HEK293 (cell line): ENCODE measurements around the gene SLC28A1.

Source experiments
- CTCF ChIA-PET: fragments of 350-600 bp; formaldehyde crosslinking; extraction: SDS; loops from one replicate; lab custom pipeline; 2021; ENCODE audit warnings: antibody characterized with exemption; lab: Yijun Ruan, JAX
- POLR2A ChIA-PET: fragments of 300-600 bp; formaldehyde crosslinking; extraction: SDS; loops from one replicate; lab custom pipeline; 2020; ENCODE audit warnings: antibody characterized with exemption, inconsistent platforms; lab: Yijun Ruan, JAX
- H3K27ac ChIP-seq: fragments of 200-500 bp; sonication (Bioruptor generic); 2 replicates; pipeline ENCODE4 v1.5.1; 2014; ENCODE audit warnings: low read depth, low read length, control low read depth, inconsistent platforms; ENCODE audit errors: extremely low read depth
- H3K36me3 ChIP-seq, 2 experiments: fragments of 200-500 bp in 1 of 2; sonication (Bioruptor generic) in 1 of 2; 1 replicate in 1 of 2; 2 replicates in 1 of 2; pipeline ENCODE4 v1.5.1; 2014 to 2017; ENCODE audit warnings: inconsistent platforms in 2 of 2, low read length in 2 of 2; ENCODE audit not compliant: control insufficient read depth in 2 of 2, insufficient read depth in 1 of 2
- H3K4me1 ChIP-seq: fragments of 200-500 bp; sonication (Bioruptor generic); 2 replicates; pipeline ENCODE4 v1.5.1; 2014; ENCODE audit warnings: mild to moderate bottlenecking, low read length, inconsistent platforms; ENCODE audit not compliant: control insufficient read depth, insufficient read depth
- H3K4me3 ChIP-seq: 2 replicates; pipeline ENCODE4 v1.5.1; 2011; ENCODE audit warnings: low read depth, mild to moderate bottlenecking, control low read depth, low read length, moderate library complexity
- H3K9me3 ChIP-seq: fragments of 200-500 bp; sonication (Bioruptor generic); 2 replicates; pipeline ENCODE4 v1.5.1; 2014; ENCODE audit warnings: low read depth, low read length, inconsistent platforms; ENCODE audit not compliant: control insufficient read depth, insufficient read depth
- BCL11A ChIP-seq: fragments of 450-650 bp; formaldehyde crosslinking; IDR thresholded peaks from 2 replicates; pipeline ENCODE4 v1.5.1; 2016; ENCODE audit warnings: low read depth, missing biosample characterization, missing genetic modification characterization
- BCL11B ChIP-seq: fragments of 450-650 bp; formaldehyde crosslinking; IDR thresholded peaks from 2 replicates; pipeline ENCODE4 v1.5.1; 2016; ENCODE audit warnings: low read depth, missing biosample characterization, missing genetic modification characterization
- GFI1B ChIP-seq: fragments of 450-650 bp; formaldehyde crosslinking; IDR thresholded peaks from 2 replicates; pipeline ENCODE4 v1.5.1; 2016; ENCODE audit warnings: missing biosample characterization, missing genetic modification characterization
- KLF9 ChIP-seq: fragments of 450-650 bp; formaldehyde crosslinking; IDR thresholded peaks from 2 replicates; pipeline ENCODE4 v1.5.1; 2016; ENCODE audit warnings: missing biosample characterization, missing genetic modification characterization, low read depth
- MEIS1 ChIP-seq: sonication (generic); formaldehyde crosslinking; IDR thresholded peaks from 2 replicates; pipeline ENCODE4 v1.8.1; 2022; ENCODE audit warnings: missing genetic modification reagents, mild to moderate bottlenecking, borderline replicate concordance
- TRIM28 ChIP-seq: IDR thresholded peaks from 2 replicates; pipeline ENCODE4 v1.6.1; 2011; ENCODE audit warnings: low read length, control low read depth, borderline replicate concordance
- ZBTB20 ChIP-seq: fragments of 450-650 bp; formaldehyde crosslinking; IDR thresholded peaks from 2 replicates; pipeline ENCODE4 v1.5.1; 2016; ENCODE audit warnings: missing biosample characterization, missing genetic modification characterization
- ZFHX2 ChIP-seq: fragments of 450-650 bp; formaldehyde crosslinking; conservative IDR thresholded peaks from 2 replicates; pipeline ENCODE4 v1.5.1; 2016; ENCODE audit warnings: missing biosample characterization, missing genetic modification characterization
- ZNF174 ChIP-seq: fragments of 450-650 bp; formaldehyde crosslinking; IDR thresholded peaks from 2 replicates; pipeline ENCODE4 v1.5.0; 2017; ENCODE audit warnings: missing biosample characterization, mild to moderate bottlenecking, missing genetic modification characterization
- ZNF184 ChIP-seq: fragments of 450-650 bp; IDR thresholded peaks from 2 replicates; pipeline ENCODE4 v1.5.1; 2018; ENCODE audit warnings: missing biosample characterization, mild to moderate bottlenecking, missing genetic modification characterization
- ZNF2 ChIP-seq: fragments of 450-650 bp; formaldehyde crosslinking; IDR thresholded peaks from 2 replicates; pipeline ENCODE4 v1.5.1; 2016; ENCODE audit warnings: missing biosample characterization, missing genetic modification characterization
- ZNF223 ChIP-seq: fragments of 450-650 bp; formaldehyde crosslinking; IDR thresholded peaks from 2 replicates; pipeline ENCODE4 v1.5.1; 2016; ENCODE audit warnings: missing biosample characterization, missing genetic modification characterization
- ZNF292 ChIP-seq: fragments of 450-650 bp; formaldehyde crosslinking; IDR thresholded peaks from 2 replicates; pipeline ENCODE4 v1.5.1; 2016; ENCODE audit warnings: low read depth, missing biosample characterization, missing genetic modification characterization, borderline replicate concordance
- ZNF37A ChIP-seq: fragments of 450-650 bp; IDR thresholded peaks from 2 replicates; pipeline ENCODE4 v1.5.1; 2018; ENCODE audit warnings: missing biosample characterization, missing genetic modification characterization
- ZNF514 ChIP-seq: fragments of 450-650 bp; formaldehyde crosslinking; IDR thresholded peaks from 2 replicates; pipeline ENCODE4 v1.5.1; 2016; ENCODE audit warnings: missing biosample characterization, missing genetic modification characterization
- ZNF558 ChIP-seq: fragments of 450-650 bp; formaldehyde crosslinking; IDR thresholded peaks from 2 replicates; pipeline ENCODE4 v1.5.1; 2016; ENCODE audit warnings: missing biosample characterization, missing genetic modification characterization
- ZNF596 ChIP-seq: fragments of 450-650 bp; IDR thresholded peaks from 2 replicates; pipeline ENCODE4 v1.5.0; 2018; ENCODE audit warnings: missing biosample characterization, mild to moderate bottlenecking, missing genetic modification characterization, moderate library complexity
- ZNF621 ChIP-seq: fragments of 450-650 bp; formaldehyde crosslinking; IDR thresholded peaks from 2 replicates; pipeline ENCODE4 v1.5.1; 2017; ENCODE audit warnings: missing biosample characterization, missing genetic modification characterization
- ZNF629 ChIP-seq: fragments of 450-650 bp; formaldehyde crosslinking; IDR thresholded peaks from 2 replicates; pipeline ENCODE4 v1.5.1; 2017; ENCODE audit warnings: missing biosample characterization, missing genetic modification characterization
- ZNF654 ChIP-seq: fragments of 450-650 bp; formaldehyde crosslinking; IDR thresholded peaks from 2 replicates; pipeline ENCODE4 v1.5.1; 2016; ENCODE audit warnings: low read depth, missing biosample characterization, missing genetic modification characterization
- ZNF660 ChIP-seq: fragments of 450-650 bp; IDR thresholded peaks from 2 replicates; pipeline ENCODE4 v1.5.1; 2018; ENCODE audit warnings: missing biosample characterization, mild to moderate bottlenecking, missing genetic modification characterization
- ZNF747 ChIP-seq: fragments of 450-650 bp; formaldehyde crosslinking; IDR thresholded peaks from 2 replicates; pipeline ENCODE4 v1.5.1; 2016; ENCODE audit warnings: missing biosample characterization, missing genetic modification characterization
- TF ChIP-seq, protein P1 (sequence below): fragments of 450-650 bp; formaldehyde crosslinking; IDR thresholded peaks from 2 replicates; pipeline ENCODE4 v1.5.1; 2016; ENCODE audit warnings: missing biosample characterization, missing genetic modification characterization
- TF ChIP-seq, protein P2 (sequence below): fragments of 450-650 bp; formaldehyde crosslinking; IDR thresholded peaks from 2 replicates; pipeline ENCODE4 v1.5.1; 2016; ENCODE audit warnings: missing biosample characterization, missing genetic modification characterization
- TF ChIP-seq, protein P3 (sequence below): fragments of 450-650 bp; IDR thresholded peaks from 2 replicates; pipeline ENCODE4 v1.5.1; 2018; ENCODE audit warnings: missing biosample characterization, missing genetic modification characterization
- TF ChIP-seq, protein P4 (sequence below): fragments of 450-650 bp; formaldehyde crosslinking; IDR thresholded peaks from 2 replicates; pipeline ENCODE4; 2016; ENCODE audit warnings: missing biosample characterization, missing genetic modification characterization

The SLC28A1 gene

DNA sequence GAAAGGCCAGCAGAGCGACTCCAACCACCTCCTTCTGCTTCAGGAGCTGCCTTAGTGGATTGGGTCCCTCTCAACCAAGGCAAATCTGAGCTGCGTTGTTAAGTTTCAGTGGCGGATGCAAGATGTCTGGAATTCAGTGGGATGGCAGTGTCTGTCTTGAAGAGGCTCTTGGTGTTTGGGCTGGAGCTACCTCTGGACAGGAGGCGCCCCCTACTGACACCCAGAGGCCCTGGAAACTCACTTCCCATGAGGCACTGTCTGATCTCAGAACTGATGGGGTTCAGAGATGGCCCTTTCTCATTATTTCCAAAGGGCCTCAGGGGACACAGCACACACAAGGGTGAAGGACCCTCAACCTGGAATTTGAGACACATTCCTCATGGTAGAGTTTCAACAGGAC, 6.0 kb upstream of the SLC28A1 start:
- ChIA-PET POLR2A (interaction anchor here (0.6 to 0.8 kb wide), 2 partner anchors 56 to 224 kb away, joined by 3 read pairs; partner anchors contain the start of gene WDR73), CTCF (interaction anchor here (0.6 to 3.4 kb wide), 21 partner anchors 9 to 293 kb away, joined by 3 to 20 read pairs (median 5); partner anchors contain the start of gene WDR73)
- H3K36me3 ChIP-seq, result no peaks in the 10 kb centered on the region
- H3K4me1 ChIP-seq, result no peaks in the 10 kb centered on the region
- TF ChIP-seq MEIS1 (CRISPR knock-in tag), result no peak
- TF ChIP-seq BCL11A (tag by site-specific recombination), result no peak
- TF ChIP-seq ZNF596 (tag by site-specific recombination), result no peak
- no peak for TF ChIP-seq ZFHX2 (tag by site-specific recombination)
- 0 out of 2 replicates have a peak, but pooled peaks have one; percentile 20 for TF ChIP-seq ZNF660 (tag by site-specific recombination)
- TF ChIP-seq, protein P1, sequence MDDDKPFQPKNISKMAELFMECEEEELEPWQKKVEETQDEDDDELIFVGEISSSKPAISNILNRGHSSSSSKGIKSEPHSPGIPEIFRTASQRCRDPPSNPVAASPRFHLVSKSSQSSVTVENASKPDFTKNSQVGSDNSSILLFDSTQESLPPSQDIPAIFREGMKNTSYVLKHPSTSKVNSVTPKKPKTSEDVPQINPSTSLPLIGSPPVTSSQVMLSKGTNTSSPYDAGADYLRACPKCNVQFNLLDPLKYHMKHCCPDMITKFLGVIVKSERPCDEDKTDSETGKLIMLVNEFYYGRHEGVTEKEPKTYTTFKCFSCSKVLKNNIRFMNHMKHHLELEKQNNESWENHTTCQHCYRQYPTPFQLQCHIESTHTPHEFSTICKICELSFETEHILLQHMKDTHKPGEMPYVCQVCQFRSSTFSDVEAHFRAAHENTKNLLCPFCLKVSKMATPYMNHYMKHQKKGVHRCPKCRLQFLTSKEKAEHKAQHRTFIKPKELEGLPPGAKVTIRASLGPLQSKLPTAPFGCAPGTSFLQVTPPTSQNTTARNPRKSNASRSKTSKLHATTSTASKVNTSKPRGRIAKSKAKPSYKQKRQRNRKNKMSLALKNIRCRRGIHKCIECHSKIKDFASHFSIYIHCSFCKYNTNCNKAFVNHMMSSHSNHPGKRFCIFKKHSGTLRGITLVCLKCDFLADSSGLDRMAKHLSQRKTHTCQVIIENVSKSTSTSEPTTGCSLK (tag by site-specific recombination), result no peak
- no peak for TF ChIP-seq ZNF184 (tag by site-specific recombination)
- no peak for TF ChIP-seq ZBTB20
- TF ChIP-seq ZNF558 (tag by site-specific recombination), result no peak
- TF ChIP-seq, protein P2, sequence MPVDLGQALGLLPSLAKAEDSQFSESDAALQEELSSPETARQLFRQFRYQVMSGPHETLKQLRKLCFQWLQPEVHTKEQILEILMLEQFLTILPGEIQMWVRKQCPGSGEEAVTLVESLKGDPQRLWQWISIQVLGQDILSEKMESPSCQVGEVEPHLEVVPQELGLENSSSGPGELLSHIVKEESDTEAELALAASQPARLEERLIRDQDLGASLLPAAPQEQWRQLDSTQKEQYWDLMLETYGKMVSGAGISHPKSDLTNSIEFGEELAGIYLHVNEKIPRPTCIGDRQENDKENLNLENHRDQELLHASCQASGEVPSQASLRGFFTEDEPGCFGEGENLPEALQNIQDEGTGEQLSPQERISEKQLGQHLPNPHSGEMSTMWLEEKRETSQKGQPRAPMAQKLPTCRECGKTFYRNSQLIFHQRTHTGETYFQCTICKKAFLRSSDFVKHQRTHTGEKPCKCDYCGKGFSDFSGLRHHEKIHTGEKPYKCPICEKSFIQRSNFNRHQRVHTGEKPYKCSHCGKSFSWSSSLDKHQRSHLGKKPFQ, result no peak
- no peak for TF ChIP-seq ZNF747 (tag by site-specific recombination)
- TF ChIP-seq, protein P3, sequence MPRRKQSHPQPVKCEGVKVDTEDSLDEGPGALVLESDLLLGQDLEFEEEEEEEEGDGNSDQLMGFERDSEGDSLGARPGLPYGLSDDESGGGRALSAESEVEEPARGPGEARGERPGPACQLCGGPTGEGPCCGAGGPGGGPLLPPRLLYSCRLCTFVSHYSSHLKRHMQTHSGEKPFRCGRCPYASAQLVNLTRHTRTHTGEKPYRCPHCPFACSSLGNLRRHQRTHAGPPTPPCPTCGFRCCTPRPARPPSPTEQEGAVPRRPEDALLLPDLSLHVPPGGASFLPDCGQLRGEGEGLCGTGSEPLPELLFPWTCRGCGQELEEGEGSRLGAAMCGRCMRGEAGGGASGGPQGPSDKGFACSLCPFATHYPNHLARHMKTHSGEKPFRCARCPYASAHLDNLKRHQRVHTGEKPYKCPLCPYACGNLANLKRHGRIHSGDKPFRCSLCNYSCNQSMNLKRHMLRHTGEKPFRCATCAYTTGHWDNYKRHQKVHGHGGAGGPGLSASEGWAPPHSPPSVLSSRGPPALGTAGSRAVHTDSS (tag by site-specific recombination), result no peak
- TF ChIP-seq ZNF629 (tag by site-specific recombination), result no peak
- TF ChIP-seq ZNF621, result no peak
- TF ChIP-seq ZNF292, result no peak
- no peak for TF ChIP-seq ZNF37A
- peak; percentile 87 for TF ChIP-seq ZNF2 (tag by site-specific recombination)
- TF ChIP-seq KLF9 (tag by site-specific recombination), result no peak
- no peak for TF ChIP-seq BCL11B (tag by site-specific recombination)
- no peak for TF ChIP-seq ZNF514 (tag by site-specific recombination)
- TF ChIP-seq ZNF654 (tag by site-specific recombination), result peak; percentile 73
- TF ChIP-seq, protein P4, sequence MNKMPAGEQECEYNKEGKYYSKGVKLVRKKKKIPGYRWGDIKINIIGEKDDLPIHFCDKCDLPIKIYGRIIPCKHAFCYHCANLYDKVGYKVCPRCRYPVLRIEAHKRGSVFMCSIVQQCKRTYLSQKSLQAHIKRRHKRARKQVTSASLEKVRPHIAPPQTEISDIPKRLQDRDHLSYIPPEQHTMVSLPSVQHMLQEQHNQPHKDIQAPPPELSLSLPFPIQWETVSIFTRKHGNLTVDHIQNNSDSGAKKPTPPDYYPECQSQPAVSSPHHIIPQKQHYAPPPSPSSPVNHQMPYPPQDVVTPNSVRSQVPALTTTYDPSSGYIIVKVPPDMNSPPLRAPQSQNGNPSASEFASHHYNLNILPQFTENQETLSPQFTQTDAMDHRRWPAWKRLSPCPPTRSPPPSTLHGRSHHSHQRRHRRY, result no peak
- no peak for TF ChIP-seq ZNF223
- TF ChIP-seq TRIM28, result no peak
- TF ChIP-seq GFI1B (tag by site-specific recombination), result no peak
- TF ChIP-seq ZNF174 (tag by site-specific recombination), result no peak
- H3K9me3 ChIP-seq, result no peaks in the 10 kb centered on the region
- no peak overlapping the region for H3K27ac ChIP-seq
- no peak overlapping the region for H3K4me3 ChIP-seq
